Activated CD8-positive, alpha-beta memory T cell treated with anti-CD3 and anti-CD28 coated beads for 36 hours (primary cell): Measurements from ENCODE around the gene NUDCD2. TPM values are rescaled to one million over a fixed set of nuclear protein-coding genes. Genes with fewer than 3 reads are reported as not detected.
"Not testable (repeated sequence)": the region's sequence is repeated elsewhere in the genome, so short reads cannot be mapped to it uniquely, and the experiment has no call there.

Source experiments
- CTCF ChIA-PET: fragments of 350-600 bp; sonication (Branson Sonifier 250); formaldehyde crosslinking; loops from one replicate; lab custom pipeline; 2021; ENCODE audit warnings: antibody characterized with exemption; lab: Charles Lee
- POLR2A ChIA-PET: fragments of 350-600 bp; sonication (Branson Sonifier 250); formaldehyde crosslinking; loops from one replicate; lab custom pipeline; 2021; ENCODE audit warnings: antibody characterized with exemption; lab: Charles Lee
- total RNA-seq, 2 experiments: library from RNA; stranded (reverse); gene quantifications; one replicate each; pipeline ENCODE4 v1.2.3, GENCODE V29; 2021

NUDCD2 gene
- total RNA-seq, 2 experiments from 2014 or later, result 39.9 to 43.6 TPM

- ChIA-PET POLR2A (no interaction called here), CTCF (no interaction called here)
Measured at GRCh38 chr5:163444526-163444925, 15.4 kb downstream of the NUDCD2 start.

- ChIA-PET POLR2A (interaction anchor here (3.9 kb wide), 1 partner anchor 19 kb away, joined by 39 read pairs; the partner anchor contains the start of genes HMMR and NUDCD2), CTCF (no interaction called here)
Measured at GRCh38 chr5:163440954-163441353, 18.9 kb downstream of the NUDCD2 start.

GRCh38 chr5:163439092-163439425, 20.8 kb downstream of the NUDCD2 start:
- ChIA-PET CTCF (no interaction called here), POLR2A (interaction anchor here (3.9 kb wide), 1 partner anchor 21 kb away, joined by 39 read pairs; the partner anchor contains the start of genes HMMR and NUDCD2)

- POLR2A ChIA-PET, result interaction anchor here (0.7 to 3.9 kb wide), 3 partner anchors 23 to 69 kb away, joined by 3 to 39 read pairs (median 7); partner anchors contain the start of genes HMMR, MAT2B and NUDCD2
- CTCF ChIA-PET, result interaction anchor here (0.9 to 1.3 kb wide), 2 partner anchors 67 to 69 kb away, joined by 3 to 4 read pairs; no protein-coding TSS in a partner anchor
Measured at GRCh38 chr5:163437309-163438182, 22.4 kb downstream of the NUDCD2 start, which contains the start of gene CCNG1. CCNG1 (plus strand) TSS chr5:163437595; CDS start chr5:163439257, 1,662 bp downstream.

- ChIA-PET CTCF (no interaction called here), POLR2A (interaction anchor here (1.5 to 3.9 kb wide), 2 partner anchors 23 to 68 kb away, joined by 7 to 39 read pairs; partner anchors contain the start of genes HMMR, MAT2B and NUDCD2)
Measured at GRCh38 chr5:163437011-163437308, 22.9 kb downstream of the NUDCD2 start.

- ChIA-PET POLR2A (no interaction called here), CTCF (no interaction called here)
Measured at GRCh38 chr5:163436515-163436914, 23.4 kb downstream of the NUDCD2 start.

GRCh38 chr5:163434401-163434866, 25.5 kb downstream of the NUDCD2 start:
- ChIA-PET POLR2A (no interaction called here), CTCF (no interaction called here)

- POLR2A ChIA-PET, result no interaction called here
- CTCF ChIA-PET, result no interaction called here
Measured at GRCh38 chr5:163433271-163433670, 26.6 kb downstream of the NUDCD2 start.

GRCh38 chr5:163432544-163432943, 27.4 kb downstream of the NUDCD2 start:
- ChIA-PET CTCF (no interaction called here), POLR2A (no interaction called here)

GRCh38 chr5:163426128-163426527, 33.8 kb downstream of the NUDCD2 start:
- CTCF ChIA-PET, POLR2A ChIA-PET: not testable (repeated sequence)

- ChIA-PET CTCF (interaction anchor here (1.5 kb wide), 1 partner anchor 16 kb away, joined by 5 read pairs; no protein-coding TSS in a partner anchor), POLR2A (no interaction called here)
Measured at GRCh38 chr5:163424836-163425235, 35.1 kb downstream of the NUDCD2 start.

GRCh38 chr5:163415673-163416072, 44.2 kb downstream of the NUDCD2 start:
- CTCF ChIA-PET, POLR2A ChIA-PET: not testable (repeated sequence)

GRCh38 chr5:163410505-163410904, 49.4 kb downstream of the NUDCD2 start:
- CTCF ChIA-PET, result no interaction called here
- POLR2A ChIA-PET, result no interaction called here

- ChIA-PET POLR2A (no interaction called here), CTCF (interaction anchor here (0.5 to 1.1 kb wide), 4 partner anchors 9 to 422 kb away, joined by 3 to 4 read pairs (median 4); no protein-coding TSS in a partner anchor)
Measured at GRCh38 chr5:163409384-163409783, 50.5 kb downstream of the NUDCD2 start.

- ChIA-PET POLR2A (no interaction called here), CTCF (interaction anchor here (0.8 to 1.1 kb wide), 4 partner anchors 16 to 162 kb away, joined by 3 to 5 read pairs (median 3); no protein-coding TSS in a partner anchor)
Measured at GRCh38 chr5:163408311-163408923, 51.5 kb downstream of the NUDCD2 start.

- ChIA-PET POLR2A (no interaction called here), CTCF (no interaction called here)
Measured at GRCh38 chr5:163407034-163407655, 52.8 kb downstream of the NUDCD2 start.

- POLR2A ChIA-PET, result no interaction called here
- CTCF ChIA-PET, result no interaction called here
Measured at GRCh38 chr5:163404364-163405173, 55.3 kb downstream of the NUDCD2 start.

- CTCF ChIA-PET, result no interaction called here
Measured at GRCh38 chr5:163402007-163402406, 57.9 kb downstream of the NUDCD2 start.

GRCh38 chr5:163401271-163401670, 58.6 kb downstream of the NUDCD2 start:
- POLR2A ChIA-PET, result no interaction called here
- CTCF ChIA-PET, result no interaction called here

More at GRCh38 chr5:163402007-163402406, 57.9 kb downstream of the NUDCD2 start:
- POLR2A ChIA-PET, result no interaction called here
